Transverse colon (tissue), 4 donors: ENCODE measurements around the gene MYZAP. TPM values are rescaled to one million over a fixed set of nuclear protein-coding genes. Genes with fewer than 3 reads are reported as not detected.

Experiments used
- DNase-seq: peaks from one replicate; pipeline ENCODE4 v3.0.0-alpha.2; 2019
- H3K27ac ChIP-seq, 4 donors: fragments of 200-600 bp; sonication (generic); 2 replicates each; pipeline ENCODE4 v1.5.1; 2016 to 2018; ENCODE audit warnings: inconsistent platforms in 4 of 4
- H3K27me3 ChIP-seq: fragments of 200-600 bp; sonication (generic); 2 replicates; pipeline ENCODE4 v1.5.1; 2017; ENCODE audit warnings: inconsistent platforms
- H3K36me3 ChIP-seq, 4 donors: fragments of 200-600 bp; sonication (generic); 2 replicates each; pipeline ENCODE4 v1.5.1; 2017 to 2019; ENCODE audit warnings: inconsistent platforms in 4 of 4
- H3K4me1 ChIP-seq, 4 donors: fragments of 200-600 bp; sonication (generic); 2 replicates each; pipeline ENCODE4 v1.5.1; 2017 to 2020; ENCODE audit warnings: inconsistent platforms in 4 of 4
- H3K4me3 ChIP-seq, 4 donors: fragments of 200-600 bp; sonication (generic); 1 replicate in 1 of 4; 2 replicates in 3 of 4; pipeline versions ENCODE4 v1.5.1 to v1.6.1; 2017 to 2019; ENCODE audit warnings: inconsistent platforms in 4 of 4
- H3K9me3 ChIP-seq, 2 donors: fragments of 200-600 bp; sonication (generic); 2 replicates each; pipeline ENCODE4 v1.5.1; 2017 to 2019; ENCODE audit warnings: inconsistent platforms in 2 of 2
- CTCF ChIP-seq, 5 experiments: fragments of 200-600 bp in 3 of 5; fragments of 450-650 bp in 2 of 5; sonication (generic) in 3 of 5; IDR thresholded peaks; 1 replicate in 2 of 5; 2 replicates in 3 of 5; pipeline ENCODE4 v1.5.1; 2016 to 2017; ENCODE audit warnings: antibody characterized with exemption in 5 of 5, inconsistent platforms in 3 of 5, mild to moderate bottlenecking in 2 of 5, moderate library complexity in 1 of 5
- EP300 ChIP-seq: sonication (generic); formaldehyde crosslinking; IDR thresholded peaks from one replicate; pipeline ENCODE4 v1.6.1; 2017; ENCODE audit warnings: antibody characterized with exemption, low read depth
- POLR2A ChIP-seq: fragments of 450-650 bp; IDR thresholded peaks from one replicate; pipeline ENCODE4 v1.6.1; 2016; ENCODE audit warnings: antibody characterized with exemption, mild to moderate bottlenecking, moderate library complexity
- POLR2AphosphoS5 ChIP-seq, 3 donors: sonication (generic); formaldehyde crosslinking; IDR thresholded peaks; one replicate each; pipeline ENCODE4 v1.6.1; 2016; ENCODE audit warnings: antibody characterized with exemption in 3 of 3
- WGBS, 2 donors: methylation state at CpG; one replicate each; pipeline ENCODE4 v1.1.5; 2018; ENCODE audit warnings: low coverage in 1 of 2; 5-methylcytosine and 5-hydroxymethylcytosine counted together
- in situ Hi-C, 4 donors: fragments of 200-750 bp; cut with MboI; loops; one replicate each; pipeline versions ENCODE4 v1.15.0 to v1.15.1; 2017; ENCODE audit warnings: low sequenced_read_pairs in 3 of 4, low pct_ligation_motif_present in 1 of 4, low pct_unique_long_range_greater_than_20kb in 1 of 4
- intact Hi-C: fragments of 100-400 bp; cut with DNase I; formaldehyde crosslinking; loops from one replicate; pipeline ENCODE4 v1.15.1; 2023; ENCODE audit warnings: low total_unique reads
- total RNA-seq, 4 donors: library from RNA; depleted of rRNA; stranded (reverse); fragments of >200 nt; gene quantifications; one replicate each; pipeline ENCODE4 v1.1.0, GENCODE V29; 2016

The MYZAP gene
- total RNA-seq, 4 donors from 2014 or later = 1.00 to 24.3 (median 10.7) TPM

- TF ChIP-seq EP300 (no peak), POLR2AphosphoS5 (IDR thresholded peaks at IDR 0.05) (no peak), POLR2A (no peak), CTCF (IDR thresholded peaks at IDR 0.05) (no peak)
- in situ Hi-C loops (loop anchor here in 3 of 4 donors (25.0 kb wide), 2 partner anchors 206 to 406 kb away; partner anchors contain the start of gene ALDH1A2 (in 1 of the 3)), intact Hi-C loops (no loop called here)
- Histone ChIP-seq H3K27me3 (no peaks in the 10 kb centered on the region), H3K4me1 (no peaks in the 10 kb centered on the region), H3K27ac (no peak overlapping the region), H3K36me3 (no peaks in the 10 kb centered on the region), H3K9me3 (no peaks in the 10 kb centered on the region), H3K4me3 (no peak overlapping the region)
- DNase-seq = no peak
- 88 to 93% methylated on average over 1 of the region's 1 CpG for WGBS, 2 donors
Observed at GRCh38 chr15:57655809-57656208, 64.1 kb downstream of the MYZAP start.

GRCh38 chr15:57656434-57656833, 64.7 kb downstream of the MYZAP start:
- H3K27ac ChIP-seq = no peak overlapping the region
- H3K9me3 ChIP-seq = no peaks in the 10 kb centered on the region
- no peaks in the 10 kb centered on the region for H3K36me3 ChIP-seq
- DNase-seq = no peak
- intact Hi-C loops = no loop called here
- in situ Hi-C loops = loop anchor here in 3 of 4 donors (25.0 kb wide), 2 partner anchors 206 to 406 kb away; partner anchors contain the start of gene ALDH1A2 (in 1 of the 3)
- H3K4me3 ChIP-seq = no peak overlapping the region
- TF ChIP-seq POLR2A = no peak
- no peak for TF ChIP-seq EP300
- TF ChIP-seq POLR2AphosphoS5 (IDR thresholded peaks at IDR 0.05) = no peak
- TF ChIP-seq CTCF (IDR thresholded peaks at IDR 0.05) = no peak
- 94 to 100% methylated on average over 1 to 3 of the region's 3 CpGs for WGBS, 2 donors
- no peaks in the 10 kb centered on the region for H3K27me3 ChIP-seq
- H3K4me1 ChIP-seq = peaks cover 0 to under 1% (median under 1%) of the 10 kb centered on the region in 4 donors

DNA sequence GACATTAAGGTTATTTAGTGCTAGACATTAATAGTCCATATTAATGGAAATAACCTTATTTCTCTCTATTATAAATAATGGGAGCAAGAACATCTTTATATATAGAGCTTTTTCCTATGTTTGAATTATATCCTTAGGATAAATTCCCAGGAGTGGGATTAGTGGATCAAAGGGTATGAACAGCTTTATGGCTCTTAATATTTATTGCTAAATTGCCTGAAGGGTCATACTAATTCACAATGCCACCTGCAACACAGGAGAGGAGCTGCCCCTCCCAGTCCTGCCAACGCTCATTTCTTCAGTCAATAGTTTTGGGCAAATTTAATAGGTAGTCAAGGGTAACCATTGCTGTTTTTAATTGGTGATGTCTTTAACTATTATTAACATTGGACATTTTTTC, 65.9 kb downstream of the MYZAP start:
- in situ Hi-C loops (loop anchor here in 3 of 4 donors (25.0 kb wide), 2 partner anchors 205 to 405 kb away; partner anchors contain the start of gene ALDH1A2 (in 1 of the 3)), intact Hi-C loops (no loop called here)
- no peaks in the 10 kb centered on the region for H3K36me3 ChIP-seq
- no peak overlapping the region for H3K4me3 ChIP-seq
- no peaks in the 10 kb centered on the region for H3K9me3 ChIP-seq
- TF ChIP-seq CTCF (IDR thresholded peaks at IDR 0.05) (no peak), POLR2A (no peak), EP300 (no peak), POLR2AphosphoS5 (IDR thresholded peaks at IDR 0.05) (no peak)
- DNase-seq = no peak
- H3K27ac ChIP-seq = no peak overlapping the region
- peaks cover 0 to 13% (median 6%) of the 10 kb centered on the region in 4 donors for H3K4me1 ChIP-seq
- no peaks in the 10 kb centered on the region for H3K27me3 ChIP-seq
- 63 to 69% methylated on average over 1 of the region's 1 CpG for WGBS, 2 donors

DNA sequence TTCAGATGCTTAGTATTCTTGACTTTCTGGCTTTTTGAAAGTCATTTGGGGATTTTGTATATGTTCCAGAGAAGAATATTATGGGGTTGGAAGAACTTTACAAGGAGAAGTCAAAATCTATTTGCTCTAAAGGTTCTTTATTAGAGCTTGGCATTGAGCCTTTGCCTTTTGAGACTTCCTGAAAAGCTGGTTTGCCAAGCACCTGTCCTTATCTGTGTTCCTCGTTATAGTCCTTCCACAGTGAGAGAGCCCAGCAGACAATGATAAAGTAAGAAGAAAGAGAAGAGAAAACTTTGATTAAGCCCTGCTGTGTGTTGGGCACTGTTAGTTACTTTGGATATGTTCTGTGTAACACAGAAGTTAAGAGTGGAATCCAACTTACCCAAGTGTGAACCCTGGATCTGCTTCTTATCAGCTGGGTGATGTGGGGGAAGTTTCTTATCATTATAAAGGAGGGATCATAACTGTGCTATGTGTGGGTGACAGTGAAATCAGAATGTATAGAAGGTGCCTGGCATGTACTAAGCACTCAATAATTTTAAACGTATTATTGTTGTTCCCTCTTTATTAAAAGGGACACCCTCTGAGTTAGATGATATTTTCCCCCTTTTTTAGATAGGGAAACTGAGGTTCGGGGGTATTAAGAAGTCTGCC, 70.5 kb downstream of the MYZAP start:
- no peak overlapping the region for H3K4me3 ChIP-seq
- in situ Hi-C loops = loop anchor here in 3 of 4 donors (25.0 kb wide), 2 partner anchors 200 to 400 kb away; partner anchors contain the start of gene ALDH1A2 (in 1 of the 3)
- intact Hi-C loops = no loop called here
- H3K27ac ChIP-seq = peak overlapping the region; percentile 36 to 64 (median 59)
- DNase-seq = peak; percentile 47
- H3K9me3 ChIP-seq = no peaks in the 10 kb centered on the region
- 43 to 48% methylated on average over 3 of the region's 3 CpGs for WGBS, 2 donors
- no peaks in the 10 kb centered on the region for H3K27me3 ChIP-seq
- H3K36me3 ChIP-seq = no peaks in the 10 kb centered on the region
- peaks cover 0 to 25% (median 15%) of the 10 kb centered on the region in 4 donors for H3K4me1 ChIP-seq
- TF ChIP-seq POLR2A (no peak), POLR2AphosphoS5 (IDR thresholded peaks at IDR 0.05) (peak in 1 of 3 donors; percentile 44)
